Brain pericyte (primary cell): Measurements from ENCODE around the gene BNC2.

Experiments
- DNase-seq: peaks from one replicate; pipeline ENCODE4 v3.0.0-alpha.2; 2012; ENCODE audit warnings: low read depth, low spot score

Gene BNC2

DNA sequence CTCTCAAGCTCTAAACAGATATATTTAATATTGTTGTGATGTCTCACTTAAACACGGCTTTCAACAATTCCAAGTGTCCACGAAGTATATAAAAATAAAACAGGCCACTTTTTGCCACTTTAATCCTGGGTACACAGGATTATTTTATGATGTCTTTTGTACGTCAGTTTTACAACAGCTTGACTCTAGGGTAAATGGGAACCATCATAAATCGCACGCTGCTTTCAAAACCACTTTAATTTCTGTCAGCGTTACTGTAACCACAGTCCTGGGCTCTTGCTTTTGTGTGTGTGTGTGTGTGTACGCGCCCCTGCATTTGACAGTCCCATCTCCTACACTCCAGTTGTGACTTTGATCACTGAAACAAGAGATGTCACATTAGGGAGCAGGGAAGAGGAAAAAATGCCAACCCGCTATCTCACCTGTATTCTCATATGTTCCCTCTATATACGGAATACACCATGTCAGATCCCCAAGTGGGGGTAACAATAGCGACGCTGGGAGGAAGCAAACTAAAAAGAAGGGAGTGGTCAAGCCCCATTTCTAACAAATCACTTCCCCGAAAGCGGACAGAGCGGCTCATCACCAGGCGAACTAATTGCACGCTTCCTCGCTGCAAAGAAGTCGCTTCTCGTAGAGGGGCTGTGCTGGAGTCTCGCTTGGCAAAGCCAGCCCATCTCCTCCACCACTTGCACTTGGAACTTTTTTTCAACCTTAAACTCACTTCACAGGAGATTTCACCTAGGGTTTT, 1.2 kb downstream of the BNC2 start:
- no peak for DNase-seq

- DNase-seq = no peak
Observed at GRCh38 chr9:16868701-16869100, 1.8 kb downstream of the BNC2 start.

GRCh38 chr9:16867576-16868311, 2.7 kb downstream of the BNC2 start:
- no peak for DNase-seq

GRCh38 chr9:16866587-16866986, 3.9 kb downstream of the BNC2 start:
- DNase-seq = no peak

DNA sequence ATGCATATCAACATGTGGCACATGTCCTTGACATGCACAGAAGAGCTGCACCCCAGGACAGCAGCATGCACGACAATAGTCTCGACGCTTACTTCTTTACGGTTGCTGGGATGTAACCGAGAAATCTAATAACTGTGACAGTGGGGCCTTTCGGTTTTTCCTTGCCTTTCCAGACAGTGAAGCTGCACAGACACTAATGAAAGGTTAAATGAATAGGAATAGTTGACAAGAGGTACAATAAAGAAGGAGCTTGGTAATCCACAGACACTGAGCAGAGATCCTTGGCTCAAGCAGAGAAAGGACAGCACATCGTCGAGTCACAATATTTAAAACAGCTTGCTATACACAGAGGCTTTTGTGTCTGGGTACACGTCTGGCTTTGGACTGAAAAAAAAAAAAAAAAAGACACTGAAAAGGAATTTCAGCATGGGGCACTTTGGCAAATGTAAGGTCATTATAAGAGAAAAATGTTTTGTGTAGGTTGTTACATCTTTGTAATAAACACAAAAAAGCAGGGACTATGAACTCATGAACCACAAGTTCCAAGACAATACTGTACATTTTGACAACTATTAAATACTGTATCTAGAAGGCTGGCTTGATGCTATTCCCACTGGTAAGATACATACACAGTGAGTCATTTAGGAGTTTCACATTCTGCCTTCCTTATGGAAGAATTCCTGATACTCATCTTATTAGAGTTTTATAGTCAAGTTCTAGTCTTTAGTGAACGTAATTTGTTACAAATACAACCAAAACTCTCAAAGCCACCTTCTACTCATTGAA, 5.6 kb downstream of the BNC2 start:
- DNase-seq = no peak

- no peak for DNase-seq
Observed at GRCh38 chr9:16848179-16848578, 22.3 kb downstream of the BNC2 start.

DNA sequence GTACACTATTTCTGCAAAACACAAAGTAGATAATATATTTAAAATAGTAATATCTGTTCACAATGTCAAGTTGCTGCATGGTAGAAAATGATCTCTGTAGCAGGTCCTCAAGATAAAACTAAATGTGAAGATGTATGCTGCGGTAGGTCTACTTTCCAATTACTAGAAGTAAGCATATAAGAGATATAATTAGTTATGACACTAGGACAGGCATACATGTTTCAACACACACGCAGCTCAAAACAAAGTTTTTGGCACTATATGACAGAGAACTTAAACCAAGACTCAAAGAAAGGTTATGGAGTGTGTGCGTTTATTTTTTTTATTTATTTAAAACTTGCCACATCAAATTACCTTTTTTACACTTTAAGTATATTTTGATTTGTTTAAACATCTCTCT, 23.5 kb downstream of the BNC2 start:
- no peak for DNase-seq

- no peak for DNase-seq
Observed at GRCh38 chr9:16846367-16846766, 24.1 kb downstream of the BNC2 start.

GRCh38 chr9:16834817-16835216, 35.7 kb downstream of the BNC2 start:
- no peak for DNase-seq

DNA sequence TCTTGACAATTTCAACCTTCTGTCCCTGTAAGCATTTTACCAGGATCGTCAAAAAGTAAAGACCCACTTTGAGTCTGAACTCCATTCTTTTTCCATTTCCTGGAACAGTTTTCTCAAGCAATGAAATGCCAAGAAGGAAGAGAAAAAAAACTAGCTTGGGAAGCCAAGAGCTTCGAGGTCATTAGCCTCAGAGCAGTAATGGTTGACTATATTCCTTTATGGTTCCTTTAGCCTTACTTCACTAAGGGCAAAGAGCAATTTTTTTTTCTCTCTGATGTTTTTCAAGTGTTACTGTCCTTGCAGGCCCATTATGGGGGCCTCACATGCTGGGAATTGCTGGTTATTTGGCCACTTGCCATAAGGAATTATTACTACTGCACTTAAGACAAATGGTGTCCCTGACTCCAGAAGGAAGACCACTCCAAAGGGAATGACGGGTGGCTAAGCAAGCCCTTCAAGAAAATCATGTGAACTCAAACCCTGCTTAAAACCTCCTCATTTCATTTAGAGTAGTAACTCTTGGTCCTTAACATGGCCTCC, 37.1 kb downstream of the BNC2 start:
- DNase-seq = no peak

DNA sequence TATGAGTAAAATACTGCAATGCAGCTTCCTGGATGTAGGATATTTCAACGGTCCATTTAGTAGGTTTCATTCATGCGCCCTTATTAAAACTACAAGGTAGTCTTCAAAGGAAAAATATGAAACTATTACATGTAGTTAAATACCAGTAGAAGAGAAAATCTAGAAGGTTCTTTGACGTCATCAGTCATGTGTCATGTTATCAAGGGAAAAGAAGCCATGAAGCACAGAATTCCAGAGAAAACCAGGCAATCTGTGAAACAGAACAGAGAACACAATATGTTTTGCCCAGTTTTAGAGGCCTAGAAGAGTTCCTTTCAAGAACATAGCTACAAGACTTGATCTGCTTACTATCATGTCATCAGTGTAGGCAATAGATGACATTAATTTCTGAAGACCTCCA, 38.4 kb downstream of the BNC2 start:
- no peak for DNase-seq

GRCh38 chr9:16830806-16831205, 39.7 kb downstream of the BNC2 start:
- DNase-seq = no peak

GRCh38 chr9:16828340-16829281, 41.9 kb downstream of the BNC2 start:
- DNase-seq = no peak

DNA sequence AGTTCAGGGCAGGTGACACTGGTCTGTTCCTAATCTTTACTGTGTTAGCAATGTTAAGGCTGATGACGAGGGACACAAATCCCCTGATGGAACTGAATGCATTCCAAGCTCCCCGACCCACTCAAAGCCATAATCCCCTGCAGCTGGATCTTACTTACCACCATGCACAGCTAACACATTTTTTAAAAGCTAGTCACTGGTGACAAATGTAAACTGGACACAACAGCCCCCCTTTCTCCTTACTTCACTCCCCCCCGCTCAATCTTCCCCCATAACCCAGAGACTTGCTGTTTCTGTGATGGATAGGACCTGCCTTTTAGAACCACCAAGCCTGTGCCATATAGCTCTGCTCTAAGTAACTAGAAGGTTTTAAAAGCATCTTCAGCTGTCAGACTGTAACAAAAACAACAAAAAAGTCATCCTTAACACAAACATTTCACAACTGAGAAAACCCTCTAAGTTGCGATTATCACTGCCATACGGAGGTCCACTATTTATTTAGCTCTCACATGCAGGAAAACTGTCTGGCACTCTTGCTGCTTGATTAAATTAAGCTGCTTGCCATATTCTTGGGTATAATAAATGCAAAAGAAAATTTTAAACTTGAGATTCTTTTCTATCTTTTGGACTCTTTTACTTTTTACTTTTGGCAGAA, 44.4 kb downstream of the BNC2 start:
- no peak for DNase-seq

DNA sequence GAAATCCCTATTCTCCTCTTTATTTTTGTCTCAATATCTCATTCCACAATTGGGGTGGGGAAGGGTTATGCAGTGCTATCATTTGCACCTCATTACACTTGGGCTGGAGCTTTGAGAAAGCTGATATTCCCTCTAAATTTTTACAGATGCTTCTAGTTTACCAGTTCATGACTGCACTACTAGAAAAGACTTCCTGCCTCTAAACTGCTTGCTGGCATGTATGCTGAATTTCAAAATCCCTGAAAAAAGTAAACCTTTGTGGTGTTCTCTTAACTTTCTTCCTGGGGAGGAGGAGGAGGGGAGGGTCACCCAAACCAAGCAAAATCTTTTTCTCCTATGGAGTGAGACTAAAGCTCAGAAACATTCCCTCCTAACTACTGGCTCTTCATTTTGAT, 45.1 kb downstream of the BNC2 start:
- DNase-seq = no peak

GRCh38 chr9:16824545-16825330, 45.7 kb downstream of the BNC2 start:
- no peak for DNase-seq

DNA sequence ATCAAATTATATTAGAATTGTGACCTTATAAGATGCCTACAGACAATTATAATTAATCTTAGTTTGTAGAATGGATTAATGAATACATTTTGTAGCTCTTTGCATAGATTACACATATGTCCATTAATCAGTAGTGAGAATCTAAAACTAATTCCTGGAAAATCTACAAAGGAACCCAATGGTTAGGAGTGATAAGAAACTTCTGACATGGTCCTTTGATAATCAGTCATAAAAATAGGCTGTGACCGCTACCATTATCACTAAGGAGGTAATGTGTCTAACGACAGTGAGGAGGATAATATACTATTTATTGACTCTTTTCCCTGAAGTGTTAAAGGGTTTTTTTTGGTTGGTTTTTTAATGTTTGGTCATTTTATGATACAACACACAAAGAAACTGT, 46.6 kb downstream of the BNC2 start:
- no peak for DNase-seq

DNA sequence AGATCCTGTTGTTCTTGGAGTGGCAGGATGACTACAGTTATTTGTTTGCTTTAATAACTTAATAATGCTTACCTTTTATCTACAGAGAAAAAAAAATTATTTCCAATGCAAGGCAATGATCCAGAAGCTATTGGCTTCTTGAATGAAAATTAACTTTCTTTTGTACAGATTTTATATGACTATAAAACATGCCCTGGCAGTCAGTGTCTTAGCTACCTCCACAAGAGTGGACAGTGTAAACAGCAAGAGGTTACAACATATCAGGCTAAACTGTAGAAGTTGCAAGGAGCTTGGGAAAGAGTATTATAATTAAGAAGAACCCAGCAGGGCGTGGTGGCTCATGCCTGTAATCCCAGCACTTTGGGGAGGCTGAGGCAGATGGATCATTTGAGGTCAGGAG, 49.1 kb downstream of the BNC2 start:
- no peak for DNase-seq

DNA sequence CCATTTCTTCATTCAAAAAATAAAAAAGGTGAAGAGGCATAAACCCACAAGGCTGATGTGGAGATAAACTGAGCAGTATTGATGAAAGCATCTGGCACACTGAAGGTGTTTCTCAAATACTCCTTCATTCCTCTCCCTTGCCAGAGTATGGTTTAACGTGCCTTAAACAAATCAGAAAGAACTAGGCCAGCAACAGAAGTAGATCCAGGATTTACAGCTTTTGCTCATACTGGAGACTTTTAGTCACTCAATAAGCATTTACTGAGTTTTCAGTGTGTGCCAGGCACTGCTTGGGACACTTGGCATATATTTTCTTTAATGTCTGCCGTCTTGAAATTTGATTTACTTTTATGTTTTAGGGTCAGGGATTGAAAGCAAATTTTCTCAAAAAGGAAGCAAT, 53.0 kb downstream of the BNC2 start:
- DNase-seq = no peak

- DNase-seq = no peak
Observed at GRCh38 chr9:16817002-16817401, 53.5 kb downstream of the BNC2 start.
